Measurements from ENCODE around the gene FLRT1.

FLRT1 gene

GRCh38 chr11:64023712-64024710 is 11.7 kb upstream of the FLRT1 start:
- H3K4me3 ChIP-seq (ENCODE audit: low read depth, low read length) = no peak overlapping the region

DNA sequence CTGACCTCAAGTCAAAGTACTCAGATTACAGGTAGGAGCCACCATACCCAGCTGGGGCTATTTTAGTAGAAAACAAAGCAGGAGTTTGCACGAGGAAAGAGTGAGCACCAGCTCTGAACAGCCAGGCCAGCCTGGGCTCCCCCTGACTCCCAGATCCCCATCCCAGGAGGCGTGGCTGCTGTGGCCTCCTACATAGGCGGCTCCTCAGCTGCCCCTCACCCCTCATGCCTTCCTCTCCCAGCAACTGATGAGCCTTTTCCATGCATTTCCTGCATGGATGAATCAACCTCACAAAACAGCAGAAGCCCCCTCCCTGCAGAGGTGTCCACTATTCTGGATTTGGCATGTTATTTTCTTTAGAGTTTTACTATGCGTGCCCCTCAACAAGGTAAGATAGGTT is 10.5 kb upstream of the FLRT1 start:
- no peak overlapping the region for H3K4me3 ChIP-seq (ENCODE audit: low read depth, low read length)

GRCh38 chr11:64026575-64027205 is 9.0 kb upstream of the FLRT1 start:
- H3K4me3 ChIP-seq (ENCODE audit: low read depth, low read length) = no peak overlapping the region

DNA sequence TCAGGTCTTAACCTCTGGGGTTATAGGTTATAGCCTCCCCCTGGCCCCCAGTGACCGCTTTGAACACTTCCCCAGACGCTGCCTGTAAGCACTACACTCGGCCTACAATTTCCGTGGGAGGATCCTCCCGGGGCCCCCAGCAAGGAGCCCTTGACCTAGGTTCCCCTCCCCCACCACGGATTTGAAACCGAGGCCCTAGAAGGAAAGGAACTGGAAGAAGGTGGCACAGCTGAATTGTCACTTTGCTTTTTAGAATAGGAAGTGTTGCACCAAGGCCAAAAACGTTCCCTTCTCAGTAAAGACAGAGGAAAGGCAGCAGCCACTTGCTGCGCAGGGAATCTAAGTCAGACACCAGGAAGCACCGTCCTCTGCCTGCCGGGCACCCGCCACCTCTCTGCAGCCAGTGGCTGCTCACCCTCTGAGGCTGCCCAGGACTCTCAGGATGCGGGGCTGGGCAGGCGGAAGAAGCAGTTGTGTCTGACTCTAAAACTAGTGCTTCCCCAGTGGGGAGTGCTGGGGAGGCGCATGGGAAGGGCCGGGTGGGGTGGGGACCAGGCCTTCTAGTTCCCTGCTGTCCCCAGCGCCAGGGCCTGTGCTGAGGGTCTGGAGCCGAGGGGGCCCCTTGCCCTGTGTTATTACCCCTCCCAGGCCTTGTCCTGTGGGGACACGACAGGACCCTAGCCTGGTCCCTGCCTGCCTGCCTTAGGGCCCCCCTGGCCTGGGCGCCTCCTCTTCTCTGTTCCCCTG is 7.9 kb upstream of the FLRT1 start:
- H3K4me3 ChIP-seq (ENCODE audit: low read depth, low read length) = no peak overlapping the region

- no peak overlapping the region for H3K4me3 ChIP-seq (ENCODE audit: low read depth, low read length)
Observed at GRCh38 chr11:64028398-64029115, 7.2 kb upstream of the FLRT1 start.

- no peak overlapping the region for H3K4me3 ChIP-seq (ENCODE audit: low read depth, low read length)
Observed at GRCh38 chr11:64029773-64030172, 6.0 kb upstream of the FLRT1 start.

DNA sequence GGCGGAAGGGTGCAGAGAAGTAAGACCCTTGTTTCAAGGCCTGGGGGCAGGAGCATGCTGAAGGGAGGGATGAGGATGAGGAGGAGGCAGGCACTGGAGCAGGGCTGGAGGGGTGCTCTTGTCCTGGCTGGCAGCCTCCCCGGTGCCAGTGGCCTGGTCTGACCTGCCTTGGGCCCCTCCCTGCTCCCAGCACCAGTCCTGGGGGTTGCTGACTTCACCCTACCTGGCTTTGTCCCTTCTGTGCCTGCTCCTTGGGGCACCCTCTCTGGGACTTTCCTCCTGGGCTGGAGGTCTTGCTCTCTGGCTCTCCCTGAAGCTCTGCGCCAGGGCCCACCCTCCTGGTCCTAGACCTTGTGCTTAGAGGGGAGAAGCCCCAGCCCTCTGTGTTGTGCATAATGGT is 4.7 kb upstream of the FLRT1 start:
- no peak overlapping the region for H3K4me3 ChIP-seq (ENCODE audit: low read depth, low read length)

GRCh38 chr11:64032050-64032449 is 3.7 kb upstream of the FLRT1 start:
- H3K4me3 ChIP-seq (ENCODE audit: low read depth, low read length) = no peak overlapping the region

GRCh38 chr11:64034411-64034811 is 1.3 kb upstream of the FLRT1 start:
- H3K4me3 ChIP-seq (ENCODE audit: low read depth, low read length) = no peak overlapping the region

DNA sequence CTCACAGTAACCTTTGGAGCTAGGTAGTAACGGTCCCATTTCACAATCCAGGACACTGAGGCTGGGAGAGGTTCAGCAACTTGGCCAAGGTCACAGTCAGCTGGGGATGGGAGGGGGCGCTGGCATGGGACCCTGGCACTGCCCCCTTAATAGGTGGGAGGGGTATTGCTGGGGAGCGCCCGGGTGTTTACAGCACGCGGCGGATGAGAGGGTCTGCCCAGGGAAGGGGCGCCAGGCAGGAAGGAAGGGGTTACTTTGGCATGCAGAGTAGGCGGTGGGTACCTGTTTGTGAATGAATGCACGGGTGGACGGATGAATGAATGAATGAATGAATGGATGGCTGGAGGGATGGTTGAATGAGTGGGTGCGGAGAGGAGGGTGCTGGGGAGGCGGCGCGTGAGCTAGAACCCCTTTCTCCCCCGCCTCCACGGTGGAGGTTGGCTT is 628 bp upstream of the FLRT1 start:
- H3K4me3 ChIP-seq (ENCODE audit: low read depth, low read length) = peak overlapping the region; percentile 10

- peak overlapping the region; percentile 25 for H3K4me3 ChIP-seq (ENCODE audit: low read depth, low read length)
Observed at GRCh38 chr11:64036087-64037026, 626 bp downstream of the FLRT1 start.

DNA sequence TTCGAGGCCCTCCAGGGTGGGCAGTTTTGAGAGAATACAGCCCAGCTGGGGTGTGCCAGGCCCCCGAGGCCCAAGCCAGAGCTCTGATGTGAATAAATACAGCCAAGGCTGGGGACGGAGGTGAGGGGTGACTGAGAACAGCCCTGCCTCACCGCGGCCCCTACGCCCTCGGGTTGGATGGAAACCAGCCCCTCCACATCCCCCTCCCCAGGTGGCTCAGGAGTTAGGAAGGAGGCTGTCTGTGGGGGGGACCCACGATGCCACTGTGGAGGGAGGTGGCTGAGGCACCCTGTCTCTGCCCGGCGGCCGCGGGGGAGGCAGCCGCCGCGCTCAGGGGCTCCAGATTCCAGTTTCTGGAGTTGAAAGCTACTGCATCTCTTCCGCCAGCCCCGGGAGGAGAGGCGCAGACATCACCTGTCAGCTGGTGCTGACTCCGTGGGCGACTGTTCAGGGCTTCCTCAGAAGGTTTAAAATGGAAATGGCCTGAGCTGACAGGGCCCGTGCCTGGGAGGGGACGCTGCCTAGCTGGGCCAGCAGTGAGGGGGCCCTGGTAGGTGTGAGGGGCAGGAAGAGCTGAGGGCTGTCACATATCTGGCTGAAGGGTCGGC is 1.4 kb downstream of the FLRT1 start:
- H3K4me3 ChIP-seq (ENCODE audit: low read depth, low read length) = peak overlapping the region; percentile 25

DNA sequence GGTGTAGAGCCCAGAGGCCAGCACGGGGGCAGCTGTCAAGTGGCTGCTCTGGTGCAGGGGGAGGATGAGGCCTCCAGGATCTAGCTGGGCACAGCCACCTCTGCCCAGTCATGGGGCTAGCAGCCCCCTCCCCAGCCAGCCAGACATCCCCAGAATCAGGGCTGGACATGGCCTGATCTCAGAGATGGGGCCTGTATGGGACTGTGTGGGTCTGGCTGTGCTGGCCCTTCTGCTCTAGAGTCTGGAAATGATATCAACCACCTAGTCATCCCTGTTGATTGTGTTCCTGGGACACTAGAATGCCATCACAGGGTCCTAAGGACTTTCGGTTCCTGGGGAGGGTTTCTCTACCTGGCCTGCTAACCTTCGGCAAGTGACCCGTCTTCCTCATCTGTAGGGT is 2.8 kb downstream of the FLRT1 start:
- no peak overlapping the region for H3K4me3 ChIP-seq (ENCODE audit: low read depth, low read length)

- no peak overlapping the region for H3K4me3 ChIP-seq (ENCODE audit: low read depth, low read length)
Observed at GRCh38 chr11:64039012-64039665, 3.4 kb downstream of the FLRT1 start.

DNA sequence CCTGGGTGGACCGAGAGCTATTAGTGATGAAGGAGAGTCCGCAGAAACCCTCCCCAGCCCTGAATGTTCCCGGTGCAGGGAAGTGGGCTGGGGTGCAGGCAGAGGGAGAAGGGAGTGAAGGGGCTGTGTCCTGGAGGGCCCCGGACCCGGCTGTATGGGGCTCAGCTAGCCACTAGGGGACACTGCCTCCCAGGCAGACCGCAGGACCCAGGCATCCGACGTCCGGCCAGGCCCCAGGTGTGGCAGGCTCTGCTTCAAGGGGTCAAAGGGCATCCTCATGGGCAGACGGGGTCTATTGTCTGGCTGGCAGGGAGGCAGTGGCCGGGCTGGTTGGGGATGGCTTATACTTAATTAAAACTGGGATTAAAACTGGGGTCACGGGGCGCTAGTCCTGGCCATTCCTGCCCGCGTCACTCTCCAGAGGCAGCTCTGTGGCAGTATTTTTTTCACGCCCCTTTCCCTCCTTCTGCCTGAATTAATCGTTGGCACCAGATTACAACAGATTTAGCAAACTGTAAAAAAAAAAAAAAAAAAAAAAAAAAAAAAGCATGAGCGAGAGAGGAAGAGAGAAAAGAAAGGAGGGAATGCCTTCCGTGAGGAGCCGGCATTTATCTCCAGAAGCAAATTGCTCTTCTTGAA is 5.1 kb downstream of the FLRT1 start:
- H3K4me3 ChIP-seq (ENCODE audit: low read depth, low read length) = no peak overlapping the region

DNA sequence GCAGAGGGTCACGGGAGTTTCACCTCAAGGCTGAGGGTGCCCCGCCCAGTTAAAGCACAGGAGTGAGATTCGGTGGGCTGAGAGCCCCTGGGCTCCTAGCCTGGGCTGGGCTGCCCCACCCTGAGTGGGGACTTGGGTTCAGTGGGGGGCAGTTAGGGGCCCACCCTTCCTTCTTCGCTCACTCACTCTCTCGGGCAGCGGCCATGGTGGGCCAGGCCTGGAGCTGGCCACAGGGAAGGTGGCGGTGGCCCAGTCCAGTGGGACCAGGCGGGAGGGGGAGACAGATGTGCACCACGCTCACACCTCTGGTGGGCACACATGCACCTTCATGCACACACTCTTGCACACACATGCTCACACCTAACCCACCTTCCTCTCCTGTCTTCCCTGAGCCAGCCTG is 6.1 kb downstream of the FLRT1 start:
- H3K4me3 ChIP-seq (ENCODE audit: low read depth, low read length) = no peak overlapping the region

- H3K4me3 ChIP-seq (ENCODE audit: low read depth, low read length) = no peak overlapping the region
Observed at GRCh38 chr11:64042301-64042700, 6.6 kb downstream of the FLRT1 start.

GRCh38 chr11:64043545-64043944 is 7.8 kb downstream of the FLRT1 start:
- no peak overlapping the region for H3K4me3 ChIP-seq (ENCODE audit: low read depth, low read length)
